Cerebellar cortex (tissue), 1 donor: Measurements from ENCODE around the gene MAGEL2.

Experiments used
- DNase-seq: peaks from one replicate; pipeline ENCODE4 v3.0.0-alpha.2; 2015; ENCODE audit warnings: low spot score

MAGEL2 gene

GRCh38 chr15:23647421-23648370 lies at the start of gene MAGEL2:
Gene MAGEL2, minus strand, starts transcription at chr15:23647867. Its CDS starts 125 bp downstream, at chr15:23647742.
- DNase-seq, result no peak

GRCh38 chr15:23695282-23695681 lies 47.6 kb upstream of the MAGEL2 start:
- DNase-seq, result no peak

GRCh38 chr15:23694592-23694991 lies 46.9 kb upstream of the MAGEL2 start:
- no peak for DNase-seq

- no peak for DNase-seq
These were observed 42.8 kb upstream of the MAGEL2 start for GRCh38 chr15:23690450-23690852.

- no peak for DNase-seq
These were observed 42.3 kb upstream of the MAGEL2 start for GRCh38 chr15:23690015-23690414.

GRCh38 chr15:23687143-23687470 lies 39.4 kb upstream of the MAGEL2 start, which contains the start of gene NDN:
Gene NDN, minus strand, starts transcription at chr15:23687305. Its CDS starts 88 bp downstream, at chr15:23687217.
- DNase-seq, result no peak

GRCh38 chr15:23686466-23687142 lies 38.9 kb upstream of the MAGEL2 start:
- DNase-seq, result no peak

- DNase-seq, result no peak
These were observed 23.8 kb upstream of the MAGEL2 start for GRCh38 chr15:23671481-23671880.

- DNase-seq, result no peak
These were observed 23.3 kb upstream of the MAGEL2 start for GRCh38 chr15:23670970-23671369.

GRCh38 chr15:23663232-23663631 lies 15.6 kb upstream of the MAGEL2 start:
- no peak for DNase-seq

GRCh38 chr15:23648920-23649515 lies 1.4 kb upstream of the MAGEL2 start:
- peak; percentile 5 for DNase-seq

GRCh38 chr15:23647001-23647295 lies 719 bp downstream of the MAGEL2 start:
- DNase-seq, result no peak

GRCh38 chr15:23646165-23647000 lies 1.3 kb downstream of the MAGEL2 start:
- no peak for DNase-seq

- no peak for DNase-seq
These were observed 2.1 kb downstream of the MAGEL2 start for GRCh38 chr15:23645371-23646164.

- DNase-seq, result no peak
These were observed 2.8 kb downstream of the MAGEL2 start for GRCh38 chr15:23644829-23645228.

- DNase-seq, result peak; percentile 43
These were observed 5.1 kb downstream of the MAGEL2 start for GRCh38 chr15:23642413-23643044.

GRCh38 chr15:23634181-23634580 lies 13.5 kb downstream of the MAGEL2 start:
- no peak for DNase-seq

GRCh38 chr15:23629234-23629805 lies 18.3 kb downstream of the MAGEL2 start:
- DNase-seq, result no peak

- no peak for DNase-seq
These were observed 18.9 kb downstream of the MAGEL2 start for GRCh38 chr15:23628612-23629233.

GRCh38 chr15:23616536-23616935 lies 31.1 kb downstream of the MAGEL2 start:
- DNase-seq, result no peak
